Panc1 (cell line): ENCODE measurements around the gene CDC16. TPM values are rescaled to one million over a fixed set of nuclear protein-coding genes. Genes with fewer than 3 reads are reported as not detected.

Experiments used
- ATAC-seq: fragments of 200-7000 bp; cut with Tn5 transposase; 2 replicates; pipeline ENCODE4 v1.9.1; 2020; ENCODE audit warnings: mild to moderate bottlenecking, moderate library complexity
- BruUV-seq: library from RNA; stranded (reverse); fragments of 400-500 nt; replicated peaks from 2 replicates; lab custom pipeline; 2021; lab: Mats Ljungman, UMichigan
- CTCF ChIA-PET: fragments of 300-600 bp; sonication (Branson Sonifier 250); formaldehyde crosslinking; loops from one replicate; lab custom pipeline; 2022; ENCODE audit warnings: antibody characterized with exemption; lab: Charles Lee
- POLR2A ChIA-PET: fragments of 300-600 bp; sonication (Branson Sonifier 250); formaldehyde crosslinking; loops from one replicate; lab custom pipeline; 2022; ENCODE audit warnings: antibody characterized with exemption; lab: Charles Lee
- DNase-seq: peaks from one replicate; pipeline ENCODE4 v3.0.0-alpha.2; 2010; ENCODE audit warnings: low read depth, low spot score
- H3K27ac ChIP-seq: 2 replicates; pipeline ENCODE4 v1.5.1; 2011; ENCODE audit warnings: mild to moderate bottlenecking, low read length, inconsistent platforms
- H3K27me3 ChIP-seq: fragments of 200-500 bp; sonication (Bioruptor generic); 2 replicates; pipeline ENCODE4 v1.6.0; 2014; ENCODE audit warnings: low read length, inconsistent platforms; ENCODE audit not compliant: control insufficient read depth, insufficient read depth
- H3K36me3 ChIP-seq: fragments of 200-500 bp; sonication (Bioruptor generic); 2 replicates; pipeline ENCODE4 v1.5.1; 2014; ENCODE audit warnings: inconsistent platforms, mild to moderate bottlenecking, low read length, moderate library complexity; ENCODE audit not compliant: control insufficient read depth, insufficient read depth
- H3K4me1 ChIP-seq: 2 replicates; pipeline ENCODE4 v1.5.1; 2011; ENCODE audit warnings: inconsistent platforms, mild to moderate bottlenecking, low read length, moderate library complexity; ENCODE audit not compliant: control insufficient read depth, insufficient read depth
- H3K4me3 ChIP-seq, 2 experiments: 2 replicates each; pipeline ENCODE4 v1.5.1; 2011 to 2012; ENCODE audit warnings: low read depth in 2 of 2, low read length in 2 of 2, mild to moderate bottlenecking in 2 of 2, inconsistent platforms in 1 of 2, moderate library complexity in 1 of 2
- H3K9me3 ChIP-seq: fragments of 200-500 bp; sonication (Bioruptor generic); 2 replicates; pipeline ENCODE4 v1.5.1; 2014; ENCODE audit warnings: low read depth, mild to moderate bottlenecking, inconsistent platforms, low read length, moderate library complexity; ENCODE audit not compliant: control insufficient read depth, insufficient read depth
- CTCF ChIP-seq: fragments of 450-650 bp; IDR thresholded peaks from 2 replicates; pipeline ENCODE4 v1.5.1; 2017; ENCODE audit warnings: mild to moderate bottlenecking
- POLR2AphosphoS5 ChIP-seq: IDR thresholded peaks from 2 replicates; pipeline ENCODE4 v1.6.1; 2012; ENCODE audit warnings: mild to moderate bottlenecking, low read depth, low read length, moderate library complexity
- REST ChIP-seq, 2 experiments: IDR thresholded peaks; 2 replicates each; pipeline ENCODE4 v1.6.1; 2011 to 2012; ENCODE audit warnings: low read depth in 2 of 2, control low read depth in 1 of 2, low read length in 1 of 2, mild to moderate bottlenecking in 1 of 2, moderate library complexity in 1 of 2; ENCODE audit not compliant: insufficient read depth in 1 of 2
- SIN3A ChIP-seq: IDR thresholded peaks from 2 replicates; pipeline ENCODE4 v1.6.1; 2012; ENCODE audit warnings: low read depth, mild to moderate bottlenecking, low read length, moderate library complexity, borderline replicate concordance; ENCODE audit not compliant: insufficient read depth
- TCF7L2 ChIP-seq: IDR thresholded peaks from 2 replicates; pipeline ENCODE4 v1.6.1; 2011; ENCODE audit warnings: mild to moderate bottlenecking, low read depth, low read length, inconsistent platforms
- in situ Hi-C: cut with HindIII; loops from 2 replicates; pipeline ENCODE4 v1.10.0; 2016; ENCODE audit warnings: low sequenced_read_pairs, low pct_unique_long_range_greater_than_20kb
- intact Hi-C: fragments of 100-400 bp; cut with micrococcal nuclease; formaldehyde crosslinking; loops from one replicate; pipeline ENCODE4 v1.10.0; 2022; ENCODE audit not compliant: unreplicated experiment
- total RNA-seq: library from RNA; stranded (reverse); gene quantifications from one replicate; pipeline ENCODE4 v1.2.1, GENCODE V29; 2021; ENCODE audit not compliant: unreplicated experiment

CDC16 gene
- total RNA-seq, 1 experiment from 2014 or later: 51.8 TPM

- ATAC-seq (no peak), DNase-seq (no peak)
- Histone ChIP-seq H3K9me3 (no peaks in the 10 kb centered on the region), H3K4me1 (no peaks in the 10 kb centered on the region), H3K36me3 (no peaks in the 10 kb centered on the region; the same call in 1 of the 2 replicates), H3K4me3 (no peak overlapping the region), H3K27ac (no peak overlapping the region), H3K27me3 (no peaks in the 10 kb centered on the region)
- BruUV-seq: no TSS peak
- TF ChIP-seq REST (IDR thresholded peaks at IDR 0.05; ENCODE audit: insufficient read depth in 1 of 2, low read depth in 2 of 2, low read length in 1 of 2) (no peak), CTCF (no peak), SIN3A (no peak), TCF7L2 (no peak)
- ChIA-PET CTCF (no interaction called here), POLR2A (no interaction called here)
- in situ Hi-C loops (no loop called here), intact Hi-C loops (no loop called here)
Observed at GRCh38 chr13:114304346-114305034, 69.8 kb downstream of the CDC16 start.

DNA sequence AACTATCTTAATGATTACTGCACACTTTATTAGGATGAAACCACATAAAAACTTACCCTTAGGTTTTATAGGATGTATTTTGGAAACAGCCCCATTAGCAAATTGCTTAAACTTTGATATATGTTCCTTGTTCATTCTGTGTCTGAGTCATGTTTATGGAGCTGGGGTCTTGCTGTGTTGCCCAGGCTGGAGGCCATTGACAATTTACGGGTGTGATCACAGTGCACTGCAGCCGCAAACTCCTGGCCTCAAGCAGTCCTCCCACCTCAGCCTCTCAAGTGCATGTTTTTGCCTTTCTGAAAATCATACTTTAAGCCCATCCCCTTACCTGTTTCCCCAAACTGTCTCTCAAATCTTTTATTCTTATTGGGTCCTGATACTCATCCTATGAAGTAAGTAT, 74.4 kb downstream of the CDC16 start:
- intact Hi-C loops: no loop called here
- H3K36me3 ChIP-seq: no peaks in the 10 kb centered on the region; the same call in 1 of the 2 replicates
- CTCF ChIA-PET: no interaction called here
- no peak overlapping the region for H3K4me3 ChIP-seq
- BruUV-seq: no TSS peak
- H3K27ac ChIP-seq: no peak overlapping the region
- in situ Hi-C loops: no loop called here
- TF ChIP-seq POLR2AphosphoS5 (no peak), TCF7L2 (no peak), SIN3A (no peak), REST (IDR thresholded peaks at IDR 0.05; ENCODE audit: insufficient read depth in 1 of 2, low read depth in 2 of 2, low read length in 1 of 2) (no peak), CTCF (no peak)
- ATAC-seq: no peak
- H3K27me3 ChIP-seq: no peaks in the 10 kb centered on the region
- H3K9me3 ChIP-seq: no peaks in the 10 kb centered on the region
- DNase-seq: no peak
- POLR2A ChIA-PET: no interaction called here
- no peaks in the 10 kb centered on the region for H3K4me1 ChIP-seq
